Measurements from ENCODE around the gene SLC2A6. TPM values are rescaled to one million over a fixed set of nuclear protein-coding genes. Genes with fewer than 3 reads are reported as not detected.

Gene SLC2A6
- total RNA-seq, 5 donors from 2014 or later (not counting 1 experiment from before 2014, with no cell fraction given): 3.6 to 6.1 (median 4.9) TPM

DNA sequence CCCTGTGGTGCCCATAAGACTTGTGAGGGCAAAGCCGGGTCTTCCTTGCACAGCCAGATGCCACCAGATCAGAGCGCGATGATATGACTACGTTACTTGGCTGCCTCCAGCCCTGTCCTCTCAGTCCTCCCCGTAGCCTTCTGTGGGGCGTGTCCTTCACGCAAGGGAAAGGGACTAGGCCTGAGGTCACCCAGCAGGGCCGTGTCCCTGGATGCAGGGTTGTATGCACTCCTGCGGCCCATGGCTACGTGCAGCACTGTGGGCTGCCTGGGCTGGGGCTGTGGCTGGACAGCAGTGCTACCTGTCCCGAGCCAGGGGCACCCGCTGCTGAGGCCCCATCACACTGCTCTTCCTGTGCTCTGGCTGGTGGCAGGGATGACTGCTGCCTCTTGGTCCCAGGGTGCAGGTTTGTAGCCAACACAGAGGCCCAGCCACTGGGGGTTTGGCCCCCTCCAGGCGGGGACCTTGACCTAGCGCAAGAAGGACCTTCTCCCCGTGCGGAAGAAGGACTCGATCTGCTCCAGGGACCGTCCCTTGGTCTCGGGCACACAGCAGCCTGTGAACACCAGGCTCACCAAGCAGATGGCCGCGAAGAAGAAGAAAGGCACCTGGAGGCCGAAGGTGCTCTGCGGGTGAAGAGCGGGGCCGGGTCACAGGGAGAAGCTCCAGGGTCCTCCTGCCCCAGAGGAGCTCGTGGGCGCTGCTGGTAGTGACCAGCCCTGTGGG, 7.2 kb downstream of the SLC2A6 start:
- no peak overlapping the region for H3K4me3 ChIP-seq (ENCODE audit: control insufficient read depth in 1 of 2, extremely low read depth in 1 of 2, low read length in 1 of 2)
- no peaks in the 10 kb centered on the region for H3K36me3 Mint-ChIP-seq
- H3K27ac Mint-ChIP-seq: peak overlapping the region in 1 of 2 donors; percentile 31
- H3K27me3 ChIP-seq (replicated peaks in 1 of 2; ENCODE audit: control insufficient read depth in 2 of 2, extremely low read depth in 1 of 2, insufficient read depth in 2 of 2, low read length in 1 of 2): no peaks in the 10 kb centered on the region
- ChIA-PET CTCF (interaction anchor here in 1 of 2 donors (0.6 kb wide), 1 partner anchor 93 kb away, joined by 3 read pairs; no protein-coding TSS in a partner anchor), POLR2A (no interaction called here)
- no peak overlapping the region for H3K4me3 Mint-ChIP-seq
- H3K4me1 ChIP-seq (ENCODE audit: control insufficient read depth in 1 of 2, extremely low read depth in 1 of 2, insufficient read depth in 2 of 2, low read length in 2 of 2): peaks cover 0 to 8% of the 10 kb centered on the region in 2 experiments
- peaks cover 0 to 5% (median 2%) of the 10 kb centered on the region in 3 donors for H3K4me1 Mint-ChIP-seq
- DNase-seq: no peak
- no peak for ATAC-seq (replicated peaks in 1 of 4)
- H3K9me3 ChIP-seq: no peaks in the 10 kb centered on the region
- H3K9me3 Mint-ChIP-seq: no peaks in the 10 kb centered on the region
- H3K36me3 ChIP-seq (ENCODE audit: control insufficient read depth in 2 of 2, extremely low read depth in 1 of 2, insufficient read depth in 1 of 2, low read length in 1 of 2): peaks cover 0 to 12% of the 10 kb centered on the region in 2 donors
- H3K27me3 Mint-ChIP-seq: no peaks in the 10 kb centered on the region
- H3K27ac ChIP-seq (ENCODE audit: low read length): no peak overlapping the region
- 93% methylated on average over 24 of the region's 27 CpGs for WGBS (ENCODE audit: insufficient coverage)

DNA sequence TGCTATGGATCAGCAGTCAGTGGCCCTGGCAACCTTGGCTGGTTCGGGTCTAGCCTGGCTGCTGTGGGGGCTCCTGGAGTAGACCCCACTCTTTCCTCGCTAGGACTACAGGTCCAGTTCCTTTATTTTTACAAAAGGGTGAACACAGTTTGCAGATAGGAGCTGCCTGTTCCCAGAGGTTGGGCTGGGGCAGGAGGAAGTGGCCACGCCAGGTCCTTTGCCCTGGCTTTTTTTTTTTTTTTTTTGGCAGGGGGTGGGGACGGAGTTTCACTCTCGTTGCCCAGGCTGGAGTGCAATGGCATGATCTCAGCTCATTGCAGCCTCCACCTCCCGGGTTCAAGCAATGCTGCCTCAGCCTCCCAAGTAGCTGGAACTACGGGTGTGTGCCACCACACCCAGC, 7.9 kb downstream of the SLC2A6 start:
- H3K9me3 ChIP-seq: no peaks in the 10 kb centered on the region
- Mint-ChIP-seq H3K36me3 (no peaks in the 10 kb centered on the region), H3K4me3 (no peak overlapping the region), H3K27ac (no peak overlapping the region), H3K4me1 (peaks cover 0 to 3% (median 2%) of the 10 kb centered on the region in 3 donors), H3K27me3 (no peaks in the 10 kb centered on the region), H3K9me3 (no peaks in the 10 kb centered on the region)
- CTCF ChIA-PET: interaction anchor here in 1 of 2 donors (0.6 kb wide), 1 partner anchor 92 kb away, joined by 3 read pairs; no protein-coding TSS in a partner anchor
- DNase-seq (no peak), ATAC-seq (replicated peaks in 1 of 4) (no peak)
- 82% methylated on average over 3 of the region's 7 CpGs for WGBS (ENCODE audit: insufficient coverage)
- H3K36me3 ChIP-seq (ENCODE audit: control insufficient read depth in 2 of 2, extremely low read depth in 1 of 2, insufficient read depth in 1 of 2, low read length in 1 of 2): peaks cover 0 to 12% of the 10 kb centered on the region in 2 donors
- no peak overlapping the region for H3K27ac ChIP-seq (ENCODE audit: low read length)
- POLR2A ChIA-PET: no interaction called here
- H3K4me3 ChIP-seq (ENCODE audit: control insufficient read depth in 1 of 2, extremely low read depth in 1 of 2, low read length in 1 of 2): no peak overlapping the region
- H3K27me3 ChIP-seq (replicated peaks in 1 of 2; ENCODE audit: control insufficient read depth in 2 of 2, extremely low read depth in 1 of 2, insufficient read depth in 2 of 2, low read length in 1 of 2): no peaks in the 10 kb centered on the region
- peaks cover 0 to 8% of the 10 kb centered on the region in 2 experiments for H3K4me1 ChIP-seq (ENCODE audit: control insufficient read depth in 1 of 2, extremely low read depth in 1 of 2, insufficient read depth in 2 of 2, low read length in 2 of 2)

DNA sequence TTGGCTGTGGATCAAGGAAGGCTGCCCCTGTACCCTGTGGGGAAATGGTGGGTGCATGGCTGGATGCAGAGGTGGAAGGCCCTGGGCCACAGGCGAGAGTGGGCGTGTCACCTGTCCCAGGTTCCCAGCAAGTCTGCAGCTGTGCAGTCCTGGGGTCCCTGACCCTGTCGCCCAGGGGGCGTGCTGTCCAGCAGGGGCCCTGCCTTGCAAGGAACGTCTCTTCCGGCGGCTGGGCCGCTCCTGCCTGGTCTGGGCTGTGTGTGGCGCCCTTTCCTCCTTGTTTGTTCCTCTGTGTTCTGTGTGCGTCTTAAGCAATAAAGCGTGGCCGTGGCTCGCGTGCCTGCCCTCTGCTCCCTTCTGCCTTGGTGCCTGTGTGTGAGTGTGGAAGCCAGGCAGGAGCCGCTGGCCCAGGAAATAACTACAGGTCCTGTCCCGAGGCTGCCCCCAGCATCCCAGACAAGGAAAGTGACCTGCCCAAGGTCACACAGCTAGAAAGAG, 8.4 kb downstream of the SLC2A6 start:
- no peak overlapping the region for H3K27ac Mint-ChIP-seq
- WGBS (ENCODE audit: insufficient coverage): 86% methylated on average over 11 of the region's 16 CpGs

DNA sequence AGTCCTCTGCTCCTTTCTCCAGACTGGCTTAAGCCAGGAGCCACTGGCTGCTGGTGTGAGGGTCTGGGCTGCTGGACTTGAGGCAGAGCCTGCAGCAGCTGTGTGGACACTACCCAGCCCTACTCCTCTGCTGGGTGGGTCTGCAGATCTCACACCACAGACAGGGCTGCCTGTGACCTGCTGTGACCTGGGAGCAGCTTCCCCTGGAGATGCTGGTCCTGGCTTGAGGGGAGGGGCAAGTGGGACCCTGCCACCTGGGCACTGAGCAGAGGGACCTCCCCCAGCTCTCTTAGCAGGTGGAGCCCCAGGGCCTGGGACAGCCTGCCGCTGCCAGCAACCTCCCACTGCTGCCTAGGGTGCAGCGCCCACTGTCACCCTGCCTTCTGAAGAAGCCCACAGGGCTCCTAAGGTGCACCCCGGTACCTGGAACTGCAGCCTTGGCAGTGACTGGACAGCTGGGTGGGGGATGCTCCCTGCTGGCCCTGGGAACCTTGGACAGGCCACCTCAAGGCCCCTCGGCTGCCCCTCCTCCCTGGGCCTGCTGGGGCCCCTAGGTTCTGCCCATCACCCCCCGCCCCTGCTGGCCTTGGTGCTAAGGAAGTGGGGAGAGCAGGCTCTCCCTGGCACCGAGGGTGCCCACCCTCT, 10.0 kb downstream of the SLC2A6 start:
- Mint-ChIP-seq H3K36me3 (no peaks in the 10 kb centered on the region), H3K9me3 (no peaks in the 10 kb centered on the region), H3K4me1 (no peaks in the 10 kb centered on the region), H3K27me3 (no peaks in the 10 kb centered on the region), H3K27ac (no peak overlapping the region), H3K4me3 (no peak overlapping the region)
- 87% methylated on average over 3 of the region's 6 CpGs for WGBS (ENCODE audit: insufficient coverage)
- Histone ChIP-seq H3K4me1 (ENCODE audit: control insufficient read depth in 1 of 2, extremely low read depth in 1 of 2, insufficient read depth in 2 of 2, low read length in 2 of 2) (no peaks in the 10 kb centered on the region), H3K9me3 (no peaks in the 10 kb centered on the region), H3K27me3 (replicated peaks in 1 of 2; ENCODE audit: control insufficient read depth in 2 of 2, extremely low read depth in 1 of 2, insufficient read depth in 2 of 2, low read length in 1 of 2) (no peaks in the 10 kb centered on the region), H3K36me3 (ENCODE audit: control insufficient read depth in 2 of 2, extremely low read depth in 1 of 2, insufficient read depth in 1 of 2, low read length in 1 of 2) (peaks cover 0 to 7% of the 10 kb centered on the region in 2 donors), H3K4me3 (ENCODE audit: control insufficient read depth in 1 of 2, extremely low read depth in 1 of 2, low read length in 1 of 2) (no peak overlapping the region), H3K27ac (ENCODE audit: low read length) (no peak overlapping the region)
- CTCF ChIA-PET: no interaction called here
- POLR2A ChIA-PET: no interaction called here
- ATAC-seq (replicated peaks in 1 of 4): peak in 1 of 4 experiments; percentile 8
- DNase-seq: no peak

More for the DNA sequence above, 8.4 kb downstream of the SLC2A6 start:
- ChIA-PET CTCF (interaction anchor here in 1 of 2 donors (0.5 kb wide), 1 partner anchor 32 kb away, joined by 3 read pairs; no protein-coding TSS in a partner anchor), POLR2A (no interaction called here)
- Histone ChIP-seq H3K4me3 (ENCODE audit: control insufficient read depth in 1 of 2, extremely low read depth in 1 of 2, low read length in 1 of 2) (no peak overlapping the region), H3K27ac (ENCODE audit: low read length) (no peak overlapping the region), H3K9me3 (no peaks in the 10 kb centered on the region), H3K27me3 (replicated peaks in 1 of 2; ENCODE audit: control insufficient read depth in 2 of 2, extremely low read depth in 1 of 2, insufficient read depth in 2 of 2, low read length in 1 of 2) (no peaks in the 10 kb centered on the region), H3K4me1 (ENCODE audit: control insufficient read depth in 1 of 2, extremely low read depth in 1 of 2, insufficient read depth in 2 of 2, low read length in 2 of 2) (peaks cover 0 to 8% of the 10 kb centered on the region in 2 experiments), H3K36me3 (ENCODE audit: control insufficient read depth in 2 of 2, extremely low read depth in 1 of 2, insufficient read depth in 1 of 2, low read length in 1 of 2) (peaks cover 0 to 12% of the 10 kb centered on the region in 2 donors)
- ATAC-seq (replicated peaks in 1 of 4): no peak
- Mint-ChIP-seq H3K4me3 (no peak overlapping the region), H3K9me3 (no peaks in the 10 kb centered on the region), H3K4me1 (peaks cover 0 to 3% (median 2%) of the 10 kb centered on the region in 3 donors), H3K27me3 (no peaks in the 10 kb centered on the region), H3K36me3 (no peaks in the 10 kb centered on the region)
- no peak for DNase-seq

DNA sequence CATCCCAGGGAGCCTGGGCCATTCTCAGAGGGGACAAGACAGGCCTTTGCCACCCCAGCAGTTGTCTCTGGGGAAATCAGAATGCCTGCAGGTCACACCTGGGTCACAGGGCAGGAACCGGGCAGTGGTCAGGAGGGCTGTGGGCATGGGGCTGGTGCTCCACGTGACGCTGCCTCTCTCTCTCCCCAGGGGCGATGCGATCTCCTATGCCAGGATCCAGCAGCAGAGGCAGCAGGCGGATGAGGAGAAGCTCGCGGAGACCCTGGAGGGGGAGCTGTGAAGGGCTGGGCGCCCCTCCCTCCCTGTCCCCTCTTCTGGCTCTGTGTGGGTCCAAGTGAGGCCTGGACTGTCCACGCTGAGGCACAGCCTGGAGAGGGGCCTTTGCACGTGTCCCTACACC, 10.5 kb downstream of the SLC2A6 start:
- WGBS (ENCODE audit: insufficient coverage): 81% methylated on average over 5 of the region's 11 CpGs
- no peaks in the 10 kb centered on the region for H3K9me3 ChIP-seq
- H3K4me1 ChIP-seq (ENCODE audit: control insufficient read depth in 1 of 2, extremely low read depth in 1 of 2, insufficient read depth in 2 of 2, low read length in 2 of 2): no peaks in the 10 kb centered on the region
- Mint-ChIP-seq H3K27me3 (no peaks in the 10 kb centered on the region), H3K27ac (no peak overlapping the region), H3K36me3 (no peaks in the 10 kb centered on the region), H3K4me3 (no peak overlapping the region), H3K9me3 (no peaks in the 10 kb centered on the region), H3K4me1 (no peaks in the 10 kb centered on the region)
- H3K4me3 ChIP-seq (ENCODE audit: control insufficient read depth in 1 of 2, extremely low read depth in 1 of 2, low read length in 1 of 2): no peak overlapping the region
- ATAC-seq (replicated peaks in 1 of 4) (no peak), DNase-seq (no peak)
- H3K27ac ChIP-seq (ENCODE audit: low read length): no peak overlapping the region
- CTCF ChIA-PET: no interaction called here
- POLR2A ChIA-PET: no interaction called here
- no peaks in the 10 kb centered on the region for H3K27me3 ChIP-seq (replicated peaks in 1 of 2; ENCODE audit: control insufficient read depth in 2 of 2, extremely low read depth in 1 of 2, insufficient read depth in 2 of 2, low read length in 1 of 2)
- H3K36me3 ChIP-seq (ENCODE audit: control insufficient read depth in 2 of 2, extremely low read depth in 1 of 2, insufficient read depth in 1 of 2, low read length in 1 of 2): peaks cover 0 to 6% of the 10 kb centered on the region in 2 donors

DNA sequence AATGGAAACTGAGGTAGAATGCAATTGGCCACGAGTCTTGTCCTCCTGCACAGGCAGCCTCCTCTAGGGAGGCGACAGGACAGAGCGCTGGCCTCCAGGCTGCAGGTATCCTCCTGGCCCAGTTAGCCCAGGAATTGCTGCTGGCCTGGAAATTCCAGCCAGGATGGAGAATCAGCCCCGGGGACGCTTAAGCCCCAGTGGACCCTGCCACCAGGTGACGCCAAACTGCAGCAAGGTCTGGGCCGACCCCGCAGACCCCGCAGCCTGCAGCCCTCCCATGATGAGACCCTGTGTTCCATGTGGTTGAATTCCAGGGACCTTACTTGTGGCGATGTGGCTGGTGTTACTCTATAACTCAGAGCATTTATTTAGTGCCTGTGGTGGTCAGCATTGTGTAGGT, 11.8 kb downstream of the SLC2A6 start:
- DNase-seq (no peak), ATAC-seq (replicated peaks in 1 of 4) (no peak)
- Mint-ChIP-seq H3K9me3 (no peaks in the 10 kb centered on the region), H3K4me3 (no peak overlapping the region), H3K36me3 (no peaks in the 10 kb centered on the region), H3K4me1 (no peaks in the 10 kb centered on the region), H3K27ac (no peak overlapping the region), H3K27me3 (no peaks in the 10 kb centered on the region)
- H3K27ac ChIP-seq (ENCODE audit: low read length): no peak overlapping the region
- ChIA-PET POLR2A (no interaction called here), CTCF (no interaction called here)
- peaks cover 0 to 5% of the 10 kb centered on the region in 2 donors for H3K36me3 ChIP-seq (ENCODE audit: control insufficient read depth in 2 of 2, extremely low read depth in 1 of 2, insufficient read depth in 1 of 2, low read length in 1 of 2)
- no peaks in the 10 kb centered on the region for H3K4me1 ChIP-seq (ENCODE audit: control insufficient read depth in 1 of 2, extremely low read depth in 1 of 2, insufficient read depth in 2 of 2, low read length in 2 of 2)
- no peaks in the 10 kb centered on the region for H3K9me3 ChIP-seq
- 89% methylated on average over 10 of the region's 10 CpGs for WGBS (ENCODE audit: insufficient coverage)
- no peaks in the 10 kb centered on the region for H3K27me3 ChIP-seq (replicated peaks in 1 of 2; ENCODE audit: control insufficient read depth in 2 of 2, extremely low read depth in 1 of 2, insufficient read depth in 2 of 2, low read length in 1 of 2)
- H3K4me3 ChIP-seq (ENCODE audit: control insufficient read depth in 1 of 2, extremely low read depth in 1 of 2, low read length in 1 of 2): no peak overlapping the region
